Measurements from ENCODE around the gene LPIN3.

The LPIN3 gene

GRCh38 chr20:41380551-41381193 is 40.1 kb downstream of the LPIN3 start:
- Histone ChIP-seq H3K4me3 (ENCODE audit: low read depth, low read length) (no peak overlapping the region), H3K27me3 (ENCODE audit: insufficient read depth, low read depth, severe bottlenecking) (no peaks in the 10 kb centered on the region), H3K36me3 (no peaks in the 10 kb centered on the region), H3K9me3 (ENCODE audit: severe bottlenecking) (no peaks in the 10 kb centered on the region), H3K27ac (no peak overlapping the region)
- TF ChIP-seq CTCF (IDR thresholded peaks at IDR 0.05; ENCODE audit: low read depth, low read length) = 0 out of 2 replicates have a peak, but pooled peaks have one; percentile 17
- DNase-seq = no peak

- Histone ChIP-seq H3K36me3 (no peaks in the 10 kb centered on the region), H3K27ac (no peak overlapping the region), H3K4me3 (ENCODE audit: low read depth, low read length) (no peak overlapping the region), H3K9me3 (ENCODE audit: severe bottlenecking) (no peaks in the 10 kb centered on the region), H3K27me3 (ENCODE audit: insufficient read depth, low read depth, severe bottlenecking) (no peaks in the 10 kb centered on the region)
- DNase-seq = no peak
- no peak for TF ChIP-seq CTCF (IDR thresholded peaks at IDR 0.05; ENCODE audit: low read depth, low read length)
Observed at GRCh38 chr20:41382791-41383305, 42.2 kb downstream of the LPIN3 start.

- no peak for DNase-seq
- no peak for TF ChIP-seq CTCF (IDR thresholded peaks at IDR 0.05; ENCODE audit: low read depth, low read length)
- Histone ChIP-seq H3K36me3 (no peaks in the 10 kb centered on the region), H3K27ac (no peak overlapping the region), H3K9me3 (ENCODE audit: severe bottlenecking) (no peaks in the 10 kb centered on the region), H3K4me3 (ENCODE audit: low read depth, low read length) (no peak overlapping the region), H3K27me3 (ENCODE audit: insufficient read depth, low read depth, severe bottlenecking) (no peaks in the 10 kb centered on the region)
Observed at GRCh38 chr20:41386502-41387427, 46.1 kb downstream of the LPIN3 start.

- no peak overlapping the region for H3K4me3 ChIP-seq (ENCODE audit: low read depth, low read length)
- peak; percentile 21 for DNase-seq
- TF ChIP-seq CTCF (IDR thresholded peaks at IDR 0.05; ENCODE audit: low read depth, low read length) = 0 out of 2 replicates have a peak, but pooled peaks have one; percentile 15
Observed at GRCh38 chr20:41387444-41387851, 46.8 kb downstream of the LPIN3 start.

GRCh38 chr20:41390889-41391288 is 50.3 kb downstream of the LPIN3 start:
- no peak for DNase-seq
- Histone ChIP-seq H3K4me3 (ENCODE audit: low read depth, low read length) (no peak overlapping the region), H3K27ac (no peak overlapping the region), H3K36me3 (no peaks in the 10 kb centered on the region), H3K27me3 (ENCODE audit: insufficient read depth, low read depth, severe bottlenecking) (no peaks in the 10 kb centered on the region), H3K9me3 (ENCODE audit: severe bottlenecking) (peaks cover 2% of the 10 kb centered on the region)
- no peak for TF ChIP-seq CTCF (IDR thresholded peaks at IDR 0.05; ENCODE audit: low read depth, low read length)

More at GRCh38 chr20:41387444-41387851, 46.8 kb downstream of the LPIN3 start:
- no peak overlapping the region for H3K27ac ChIP-seq
- peaks cover under 1% of the 10 kb centered on the region for H3K9me3 ChIP-seq (ENCODE audit: severe bottlenecking)
- no peaks in the 10 kb centered on the region for H3K27me3 ChIP-seq (ENCODE audit: insufficient read depth, low read depth, severe bottlenecking)
- H3K36me3 ChIP-seq = no peaks in the 10 kb centered on the region
